Suprapubic skin (tissue), 4 donors: ENCODE results near the gene MYORG. TPM values are rescaled to one million over a fixed set of nuclear protein-coding genes. Genes with fewer than 3 reads are reported as not detected.

Experiments used
- DNase-seq, 2 donors: peaks; one replicate each; pipeline ENCODE4 v3.0.0-alpha.2; 2019; ENCODE audit warnings: low spot score in 2 of 2
- H3K27ac ChIP-seq: fragments of 200-600 bp; sonication (generic); one replicate; pipeline ENCODE4 v1.5.1; 2019
- H3K27me3 ChIP-seq: fragments of 200-600 bp; sonication (generic); one replicate; pipeline ENCODE4 v1.5.1; 2019
- H3K36me3 ChIP-seq: fragments of 200-600 bp; sonication (generic); one replicate; pipeline ENCODE4 v1.5.1; 2019
- H3K4me1 ChIP-seq: fragments of 200-600 bp; sonication (generic); one replicate; pipeline ENCODE4 v1.5.1; 2019
- H3K4me3 ChIP-seq: fragments of 200-600 bp; sonication (generic); one replicate; pipeline ENCODE4 v1.5.1; 2019; ENCODE audit warnings: mild to moderate bottlenecking
- H3K9me3 ChIP-seq: fragments of 200-600 bp; sonication (generic); one replicate; pipeline ENCODE4 v1.5.1; 2019
- EP300 ChIP-seq: sonication (generic); formaldehyde crosslinking; IDR thresholded peaks from one replicate; pipeline ENCODE4 v1.6.1; 2017; ENCODE audit warnings: antibody characterized with exemption
- POLR2A ChIP-seq, 2 donors: fragments of 450-650 bp; IDR thresholded peaks; one replicate each; pipeline ENCODE4 v1.6.1; 2017; ENCODE audit warnings: antibody characterized with exemption in 2 of 2, mild to moderate bottlenecking in 2 of 2, moderate library complexity in 2 of 2
- POLR2AphosphoS5 ChIP-seq, 3 donors: sonication (generic); formaldehyde crosslinking; IDR thresholded peaks; one replicate each; pipeline ENCODE4 v1.6.1; 2017; ENCODE audit warnings: antibody characterized with exemption in 3 of 3
- WGBS: methylation state at CpG from one replicate; pipeline ENCODE4 v1.1.5; 2018; 5-methylcytosine and 5-hydroxymethylcytosine counted together
- total RNA-seq, 4 donors: library from RNA; depleted of rRNA; stranded (reverse); fragments of >200 nt; gene quantifications; one replicate each; pipeline ENCODE4 v1.1.0, GENCODE V29; 2016
- TF ChIP-seq, protein P1 (sequence below), 2 donors: fragments of 200-600 bp in 1 of 2; fragments of 450-650 bp in 1 of 2; sonication (generic) in 1 of 2; IDR thresholded peaks; one replicate each; pipeline ENCODE4 v1.5.1; 2016 to 2019; ENCODE audit warnings: antibody characterized with exemption in 2 of 2, mild to moderate bottlenecking in 1 of 2, moderate library complexity in 1 of 2

MYORG gene
- total RNA-seq, 4 donors from 2014 or later: 5.7 to 8.8 (median 7.3) TPM

DNA sequence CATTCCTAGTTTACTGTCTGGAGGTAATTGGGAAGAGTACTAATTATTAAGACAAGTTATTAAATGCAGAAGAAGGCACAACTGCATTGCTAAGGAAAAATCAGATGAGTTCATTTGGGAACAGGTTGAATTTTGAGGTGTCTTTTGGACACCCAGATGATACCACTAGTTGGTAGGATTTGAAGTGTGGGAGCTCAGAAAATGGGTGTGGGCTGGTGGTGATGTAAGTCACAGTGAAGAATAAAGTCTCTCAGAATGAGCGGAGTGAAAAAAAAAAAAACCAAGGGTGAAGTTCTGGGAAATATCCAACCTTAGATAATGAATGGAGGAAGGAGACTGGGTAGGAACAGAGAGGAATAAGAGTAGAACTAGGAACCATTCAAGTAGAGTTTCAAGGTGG is 35.6 kb upstream of the MYORG start:
- Histone ChIP-seq H3K27ac (no peak overlapping the region), H3K9me3 (no peaks in the 10 kb centered on the region), H3K4me3 (no peak overlapping the region), H3K4me1 (no peaks in the 10 kb centered on the region), H3K27me3 (no peaks in the 10 kb centered on the region), H3K36me3 (no peaks in the 10 kb centered on the region)
- no peak for DNase-seq
- TF ChIP-seq EP300: no peak
- TF ChIP-seq POLR2A (IDR thresholded peaks at IDR 0.05): no peak
- TF ChIP-seq, protein P1, sequence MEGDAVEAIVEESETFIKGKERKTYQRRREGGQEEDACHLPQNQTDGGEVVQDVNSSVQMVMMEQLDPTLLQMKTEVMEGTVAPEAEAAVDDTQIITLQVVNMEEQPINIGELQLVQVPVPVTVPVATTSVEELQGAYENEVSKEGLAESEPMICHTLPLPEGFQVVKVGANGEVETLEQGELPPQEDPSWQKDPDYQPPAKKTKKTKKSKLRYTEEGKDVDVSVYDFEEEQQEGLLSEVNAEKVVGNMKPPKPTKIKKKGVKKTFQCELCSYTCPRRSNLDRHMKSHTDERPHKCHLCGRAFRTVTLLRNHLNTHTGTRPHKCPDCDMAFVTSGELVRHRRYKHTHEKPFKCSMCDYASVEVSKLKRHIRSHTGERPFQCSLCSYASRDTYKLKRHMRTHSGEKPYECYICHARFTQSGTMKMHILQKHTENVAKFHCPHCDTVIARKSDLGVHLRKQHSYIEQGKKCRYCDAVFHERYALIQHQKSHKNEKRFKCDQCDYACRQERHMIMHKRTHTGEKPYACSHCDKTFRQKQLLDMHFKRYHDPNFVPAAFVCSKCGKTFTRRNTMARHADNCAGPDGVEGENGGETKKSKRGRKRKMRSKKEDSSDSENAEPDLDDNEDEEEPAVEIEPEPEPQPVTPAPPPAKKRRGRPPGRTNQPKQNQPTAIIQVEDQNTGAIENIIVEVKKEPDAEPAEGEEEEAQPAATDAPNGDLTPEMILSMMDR (IDR thresholded peaks at IDR 0.05): no peak
- TF ChIP-seq POLR2AphosphoS5 (IDR thresholded peaks at IDR 0.05): no peak
- WGBS: 96% methylated on average over 1 of the region's 1 CpG

DNA sequence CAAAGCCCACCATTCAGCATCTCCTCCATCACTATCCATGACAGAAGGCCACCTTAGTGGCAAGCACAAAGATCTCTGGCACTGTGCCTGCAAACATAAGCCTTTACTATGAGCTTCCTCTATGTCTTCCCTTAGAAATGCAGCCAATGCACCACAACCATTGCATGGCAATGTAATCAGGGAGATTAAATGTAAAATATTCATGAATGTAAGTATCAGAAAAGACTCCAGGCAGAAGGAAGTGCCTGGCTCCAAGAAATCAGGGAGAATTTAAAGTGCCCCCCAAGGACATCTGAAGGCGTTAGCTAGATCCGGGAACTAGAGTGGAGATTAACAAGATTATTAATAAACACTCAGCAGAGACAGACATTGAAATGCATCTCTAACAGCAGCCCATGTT is 32.5 kb upstream of the MYORG start:
- Histone ChIP-seq H3K27me3 (no peaks in the 10 kb centered on the region), H3K27ac (no peak overlapping the region), H3K9me3 (no peaks in the 10 kb centered on the region), H3K4me3 (no peak overlapping the region), H3K36me3 (peaks cover 8% of the 10 kb centered on the region), H3K4me1 (no peaks in the 10 kb centered on the region)
- TF ChIP-seq, protein P1 (IDR thresholded peaks at IDR 0.05): no peak
- TF ChIP-seq POLR2AphosphoS5 (IDR thresholded peaks at IDR 0.05) (no peak), EP300 (no peak), POLR2A (IDR thresholded peaks at IDR 0.05) (no peak)
- 74% methylated on average over 2 of the region's 2 CpGs for WGBS
- DNase-seq: no peak

DNA sequence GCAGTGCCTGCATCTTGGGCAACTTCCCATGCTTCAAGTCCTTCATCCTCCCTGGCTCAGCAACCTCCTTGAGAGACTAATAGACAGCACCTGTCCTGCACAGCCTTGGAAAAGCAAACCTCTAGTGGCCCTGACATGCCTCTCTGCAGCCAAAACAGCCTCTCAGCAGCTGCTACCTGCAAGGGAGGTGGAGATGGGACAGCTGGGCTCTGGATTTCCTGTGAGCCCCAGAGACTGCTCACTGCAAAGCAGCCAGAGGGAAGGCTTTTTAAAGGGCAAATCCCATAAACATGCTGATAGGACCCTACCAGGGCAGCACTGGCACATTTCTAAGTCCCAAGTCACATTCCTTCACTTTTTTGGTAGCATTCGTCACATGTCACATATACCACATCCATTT is 31.5 kb upstream of the MYORG start:
- WGBS: 94% methylated on average over 1 of the region's 1 CpG
- no peak for DNase-seq
- Histone ChIP-seq H3K27me3 (no peaks in the 10 kb centered on the region), H3K27ac (no peak overlapping the region), H3K9me3 (no peaks in the 10 kb centered on the region), H3K36me3 (peaks cover 8% of the 10 kb centered on the region), H3K4me1 (no peaks in the 10 kb centered on the region), H3K4me3 (no peak overlapping the region)
- TF ChIP-seq EP300: no peak
- no peak for TF ChIP-seq POLR2A (IDR thresholded peaks at IDR 0.05)
- TF ChIP-seq, protein P1 (IDR thresholded peaks at IDR 0.05): no peak
- no peak for TF ChIP-seq POLR2AphosphoS5 (IDR thresholded peaks at IDR 0.05)

DNA sequence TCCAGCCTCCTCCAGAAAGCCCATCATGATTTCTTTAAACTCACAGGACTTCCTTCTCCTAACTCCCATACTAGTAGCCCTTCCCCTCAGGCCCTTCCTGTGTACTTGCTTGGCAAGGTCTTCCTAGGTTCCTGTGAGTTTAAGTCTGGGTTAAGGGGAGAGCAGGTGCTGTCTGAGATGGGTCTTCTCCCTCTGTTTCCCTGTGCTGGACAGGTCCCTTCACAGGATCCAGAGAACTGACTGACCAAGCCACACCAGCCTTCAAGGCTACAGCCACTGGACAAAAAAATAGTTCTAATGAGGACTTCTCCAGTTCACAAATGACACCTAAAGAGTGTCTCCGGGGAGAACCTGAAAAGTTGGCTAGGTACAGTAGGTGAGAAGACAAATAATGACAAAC is 29.5 kb upstream of the MYORG start:
- H3K4me3 ChIP-seq: no peak overlapping the region
- WGBS: 87% methylated on average over 1 of the region's 1 CpG
- no peak for DNase-seq
- TF ChIP-seq POLR2A (IDR thresholded peaks at IDR 0.05) (no peak), POLR2AphosphoS5 (IDR thresholded peaks at IDR 0.05) (no peak), EP300 (no peak)
- TF ChIP-seq, protein P1 (IDR thresholded peaks at IDR 0.05): no peak
- no peak overlapping the region for H3K27ac ChIP-seq
- peaks cover 23% of the 10 kb centered on the region for H3K36me3 ChIP-seq
- no peaks in the 10 kb centered on the region for H3K4me1 ChIP-seq
- H3K9me3 ChIP-seq: no peaks in the 10 kb centered on the region
- no peaks in the 10 kb centered on the region for H3K27me3 ChIP-seq

DNA sequence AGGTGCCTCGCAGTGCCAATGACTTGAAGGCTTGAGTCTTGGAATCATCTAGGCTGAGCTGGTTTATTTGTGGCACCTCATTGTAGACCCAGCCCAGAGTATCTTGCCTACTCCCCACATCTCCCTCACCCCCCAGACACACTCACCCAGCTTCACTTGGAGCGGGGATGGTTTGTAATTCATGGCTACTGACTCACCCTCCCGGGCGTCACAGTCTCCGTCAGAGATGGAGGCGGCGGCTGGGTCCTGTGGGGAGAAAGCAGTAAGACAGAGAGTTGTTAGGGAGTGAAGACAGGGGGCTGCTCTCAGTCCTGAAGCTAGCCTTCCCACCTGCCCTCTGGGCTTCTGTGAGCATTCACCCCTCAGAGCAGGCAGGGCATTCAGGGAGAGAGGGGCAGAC is 29.0 kb upstream of the MYORG start:
- Histone ChIP-seq H3K36me3 (peaks cover 28% of the 10 kb centered on the region), H3K4me1 (no peaks in the 10 kb centered on the region), H3K9me3 (no peaks in the 10 kb centered on the region), H3K4me3 (no peak overlapping the region), H3K27me3 (no peaks in the 10 kb centered on the region), H3K27ac (no peak overlapping the region)
- WGBS: 93% methylated on average over 4 of the region's 7 CpGs
- DNase-seq: no peak
- no peak for TF ChIP-seq POLR2A (IDR thresholded peaks at IDR 0.05)
- TF ChIP-seq, protein P1 (IDR thresholded peaks at IDR 0.05): no peak
